GM12864 (cell line): ENCODE data around the gene FBN1.

Source experiments
- DNase-seq: peaks from one replicate; pipeline ENCODE4 v3.0.0-alpha.2; 2011; ENCODE audit warnings: low read depth
- H3K4me3 ChIP-seq: 2 replicates; pipeline ENCODE4 v1.5.1; 2011; ENCODE audit warnings: mild to moderate bottlenecking, low read depth, low read length, control low read depth
- CTCF ChIP-seq: IDR thresholded peaks from 2 replicates; pipeline ENCODE4 v1.5.1; 2011; ENCODE audit warnings: low read depth, mild to moderate bottlenecking, moderate library complexity, low read length, control low read depth, inconsistent platforms; ENCODE audit errors: missing control alignments

The FBN1 gene

GRCh38 chr15:48514103-48514816 is 131.2 kb downstream of the FBN1 start:
- DNase-seq, result no peak
- no peak for TF ChIP-seq CTCF
- no peak overlapping the region for H3K4me3 ChIP-seq

- no peak overlapping the region for H3K4me3 ChIP-seq
- no peak for TF ChIP-seq CTCF
- DNase-seq, result no peak
Observed at GRCh38 chr15:48510976-48511375, 134.5 kb downstream of the FBN1 start.

GRCh38 chr15:48507416-48508065 is 138.0 kb downstream of the FBN1 start:
- peak; percentile 89 for TF ChIP-seq CTCF
- no peak overlapping the region for H3K4me3 ChIP-seq
- DNase-seq, result peak; percentile 27

- DNase-seq, result no peak
- TF ChIP-seq CTCF, result no peak
- no peak overlapping the region for H3K4me3 ChIP-seq
Observed at GRCh38 chr15:48505067-48505466, 140.4 kb downstream of the FBN1 start.

GRCh38 chr15:48501208-48501607 is 144.3 kb downstream of the FBN1 start:
- H3K4me3 ChIP-seq, result no peak overlapping the region
- no peak for TF ChIP-seq CTCF
- no peak for DNase-seq

- TF ChIP-seq CTCF, result no peak
- no peak for DNase-seq
Observed at GRCh38 chr15:48500595-48500994, 144.9 kb downstream of the FBN1 start.

GRCh38 chr15:48499978-48500377 is 145.5 kb downstream of the FBN1 start:
- no peak for DNase-seq
- TF ChIP-seq CTCF, result no peak
- H3K4me3 ChIP-seq, result no peak overlapping the region

More at GRCh38 chr15:48500595-48500994, 144.9 kb downstream of the FBN1 start:
- no peak overlapping the region for H3K4me3 ChIP-seq
